ENCODE measurements around the gene RABL6. TPM values are rescaled to one million over a fixed set of nuclear protein-coding genes. Genes with fewer than 3 reads are reported as not detected.
A peak's percentile ranks its signal among the peaks of the same experiment; 100 is the strongest.
"Not testable (repeated sequence)": the region's sequence is repeated elsewhere in the genome, so short reads cannot be mapped to it uniquely, and the experiment has no call there.

The RABL6 gene
- total RNA-seq, 2 experiments from 2014 or later: 96.0 to 96.2 TPM

- H3K27ac Mint-ChIP-seq; H3K9me3 Mint-ChIP-seq; H3K36me3 Mint-ChIP-seq (ENCODE audit: low read depth); POLR2A ChIA-PET; H3K4me3 Mint-ChIP-seq; DNase-seq: not testable (repeated sequence)
- H3K27me3 Mint-ChIP-seq: peaks cover 19% of the 10 kb centered on the region
- peaks cover 29% of the 10 kb centered on the region for H3K4me1 Mint-ChIP-seq
- CTCF ChIA-PET: interaction anchor here (0.7 to 8.6 kb wide), 2 partner anchors 10 to 232 kb away, joined by 3 to 46 read pairs; no protein-coding TSS in a partner anchor
Observed at GRCh38 chr9:136803009-136803550, 4.7 kb upstream of the RABL6 start.

GRCh38 chr9:136803551-136804508, 3.9 kb upstream of the RABL6 start:
- no peak for DNase-seq
- POLR2A ChIA-PET: interaction anchor here (1.9 kb wide), 1 partner anchor 437 kb away, joined by 4 read pairs; the partner anchor contains the start of gene TUBB4B
- no peak overlapping the region for H3K4me3 Mint-ChIP-seq

GRCh38 chr9:136804509-136805206, 3.1 kb upstream of the RABL6 start:
- Mint-ChIP-seq H3K27ac (no peak overlapping the region), H3K4me3 (no peak overlapping the region), H3K4me1 (peaks cover 39% of the 10 kb centered on the region), H3K36me3 (ENCODE audit: low read depth) (peaks cover 8% of the 10 kb centered on the region), H3K27me3 (peaks cover 19% of the 10 kb centered on the region), H3K9me3 (no peaks in the 10 kb centered on the region)
- POLR2A ChIA-PET: interaction anchor here (1.9 kb wide), 1 partner anchor 436 kb away, joined by 4 read pairs; the partner anchor contains the start of gene TUBB4B
- CTCF ChIA-PET: interaction anchor here (1.2 to 8.6 kb wide), 2 partner anchors 12 to 14 kb away, joined by 4 to 46 read pairs; partner anchors contain the start of gene TMEM141
- DNase-seq: no peak

More at GRCh38 chr9:136803551-136804508, 3.9 kb upstream of the RABL6 start:
- H3K27me3 Mint-ChIP-seq: peaks cover 19% of the 10 kb centered on the region
- H3K9me3 Mint-ChIP-seq: no peaks in the 10 kb centered on the region
- peaks cover 3% of the 10 kb centered on the region for H3K36me3 Mint-ChIP-seq (ENCODE audit: low read depth)
- H3K4me1 Mint-ChIP-seq: peaks cover 31% of the 10 kb centered on the region
- no peak overlapping the region for H3K27ac Mint-ChIP-seq
- CTCF ChIA-PET: interaction anchor here (8.6 kb wide), 1 partner anchor 11 kb away, joined by 46 read pairs; no protein-coding TSS in a partner anchor

DNA sequence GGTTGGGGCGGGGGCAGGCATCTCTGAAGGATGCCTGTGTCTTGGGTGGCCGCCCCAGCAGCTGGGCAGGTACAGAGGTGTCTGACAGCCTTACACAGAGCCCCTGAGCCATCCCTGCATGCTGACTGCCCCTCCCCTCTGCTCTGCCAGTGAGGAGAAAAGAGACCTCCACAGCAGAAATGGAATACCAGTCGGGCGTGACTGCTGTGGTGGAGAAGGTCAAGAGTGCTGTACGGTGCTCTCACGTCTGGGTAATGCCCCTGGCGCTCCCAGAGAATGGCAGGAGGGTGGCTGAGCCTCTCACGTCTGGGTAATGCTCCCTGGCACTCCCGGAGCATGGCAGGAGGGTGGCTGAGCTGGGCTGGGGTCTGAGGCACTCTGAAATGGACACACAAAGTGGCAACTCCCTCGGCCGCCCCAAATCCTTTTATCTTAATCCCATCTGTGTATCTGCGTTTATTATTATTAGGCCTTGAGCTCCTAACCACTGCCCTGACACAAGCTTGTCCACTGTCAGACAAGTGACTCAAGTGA, 2.5 kb upstream of the RABL6 start:
- H3K27ac Mint-ChIP-seq: no peak overlapping the region
- no peak overlapping the region for H3K4me3 Mint-ChIP-seq
- ChIA-PET CTCF (interaction anchor here (1.2 to 8.6 kb wide), 4 partner anchors 12 to 230 kb away, joined by 4 to 46 read pairs (median 24); partner anchors contain the start of genes AJM1 and TMEM141), POLR2A (interaction anchor here (1.9 to 3.7 kb wide), 2 partner anchors 14 to 436 kb away, joined by 4 to 18 read pairs; partner anchors contain the start of genes TMEM141 and TUBB4B)
- DNase-seq: no peak
- peaks cover 14% of the 10 kb centered on the region for H3K36me3 Mint-ChIP-seq (ENCODE audit: low read depth)
- peaks cover 41% of the 10 kb centered on the region for H3K4me1 Mint-ChIP-seq
- no peaks in the 10 kb centered on the region for H3K9me3 Mint-ChIP-seq
- peaks cover 17% of the 10 kb centered on the region for H3K27me3 Mint-ChIP-seq

GRCh38 chr9:136806067-136806466, 1.7 kb upstream of the RABL6 start:
- H3K9me3 Mint-ChIP-seq: no peaks in the 10 kb centered on the region
- peaks cover 11% of the 10 kb centered on the region for H3K27me3 Mint-ChIP-seq
- H3K4me3 Mint-ChIP-seq: peak overlapping the region; percentile 87
- no peak for DNase-seq
- peaks cover 37% of the 10 kb centered on the region for H3K4me1 Mint-ChIP-seq
- POLR2A ChIA-PET: interaction anchor here (1.2 to 3.7 kb wide), 5 partner anchors 8 to 229 kb away, joined by 7 to 18 read pairs (median 11); partner anchors contain the start of genes AJM1 and TMEM141
- CTCF ChIA-PET: interaction anchor here (1.2 to 8.6 kb wide), 4 partner anchors 13 to 229 kb away, joined by 4 to 46 read pairs (median 24); partner anchors contain the start of genes AJM1 and TMEM141
- H3K27ac Mint-ChIP-seq: no peak overlapping the region
- H3K36me3 Mint-ChIP-seq (ENCODE audit: low read depth): peaks cover 19% of the 10 kb centered on the region

GRCh38 chr9:136806631-136807201, 1.0 kb upstream of the RABL6 start:
- DNase-seq: no peak
- ChIA-PET POLR2A (interaction anchor here (0.7 to 3.7 kb wide), 17 partner anchors 8 to 434 kb away, joined by 3 to 18 read pairs (median 5); partner anchors contain the start of genes AJM1, CLIC3, FUT7 and SAPCD2), CTCF (interaction anchor here (1.8 to 8.6 kb wide), 4 partner anchors 9 to 228 kb away, joined by 4 to 46 read pairs (median 24); partner anchors contain the start of gene AJM1)
- Mint-ChIP-seq H3K36me3 (ENCODE audit: low read depth) (peaks cover 20% of the 10 kb centered on the region), H3K9me3 (no peaks in the 10 kb centered on the region), H3K4me1 (peaks cover 35% of the 10 kb centered on the region), H3K27ac (peak overlapping the region; percentile 56), H3K27me3 (peaks cover 7% of the 10 kb centered on the region), H3K4me3 (peak overlapping the region; percentile 87)

DNA sequence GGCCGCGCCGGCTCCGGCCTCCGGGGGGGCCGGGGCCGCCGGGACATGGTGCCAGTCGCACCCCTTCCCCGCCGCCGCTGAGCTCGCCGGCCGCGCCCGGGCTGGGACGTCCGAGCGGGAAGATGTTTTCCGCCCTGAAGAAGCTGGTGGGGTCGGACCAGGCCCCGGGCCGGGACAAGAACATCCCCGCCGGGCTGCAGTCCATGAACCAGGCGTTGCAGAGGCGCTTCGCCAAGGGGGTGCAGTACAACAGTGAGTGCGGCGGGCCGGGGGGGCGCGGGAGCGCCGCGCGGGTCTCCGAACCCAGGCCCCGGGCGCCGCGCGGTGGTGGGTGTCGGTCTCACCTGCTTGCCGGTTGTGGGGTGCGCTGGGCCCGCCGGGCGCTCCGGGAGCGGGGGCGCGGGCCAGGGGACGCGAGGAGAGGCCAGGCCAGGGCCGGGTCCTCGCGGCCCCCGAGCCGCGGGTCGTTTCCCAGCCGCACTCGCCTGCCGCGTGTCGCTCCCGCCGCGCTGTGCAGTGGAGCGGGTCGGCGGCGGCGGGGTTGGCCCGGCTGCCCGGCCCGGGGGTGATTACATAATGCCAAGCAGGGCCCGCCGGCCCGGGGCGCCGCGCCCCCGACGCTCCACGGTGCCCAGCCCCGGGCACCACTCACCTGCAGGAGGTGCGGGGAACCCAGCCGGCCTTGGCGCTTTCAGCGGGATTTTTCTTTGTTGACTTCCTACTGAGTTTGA, 492 bp downstream of the RABL6 start:
- CTCF ChIA-PET: interaction anchor here (0.6 to 8.6 kb wide), 8 partner anchors 10 to 227 kb away, joined by 3 to 46 read pairs (median 4); partner anchors contain the start of gene AJM1
- Mint-ChIP-seq H3K36me3 (ENCODE audit: low read depth) (peaks cover 30% of the 10 kb centered on the region), H3K27ac (peak overlapping the region; percentile 74), H3K27me3 (no peaks in the 10 kb centered on the region), H3K4me1 (peaks cover 45% of the 10 kb centered on the region), H3K9me3 (no peaks in the 10 kb centered on the region), H3K4me3 (peak overlapping the region; percentile 78)
- POLR2A ChIA-PET: interaction anchor here (0.8 to 3.7 kb wide), 21 partner anchors 8 to 432 kb away, joined by 3 to 18 read pairs (median 5); partner anchors contain the start of genes AJM1, CCDC183, CLIC3 and FBXW5
- peak; percentile 48 for DNase-seq

DNA sequence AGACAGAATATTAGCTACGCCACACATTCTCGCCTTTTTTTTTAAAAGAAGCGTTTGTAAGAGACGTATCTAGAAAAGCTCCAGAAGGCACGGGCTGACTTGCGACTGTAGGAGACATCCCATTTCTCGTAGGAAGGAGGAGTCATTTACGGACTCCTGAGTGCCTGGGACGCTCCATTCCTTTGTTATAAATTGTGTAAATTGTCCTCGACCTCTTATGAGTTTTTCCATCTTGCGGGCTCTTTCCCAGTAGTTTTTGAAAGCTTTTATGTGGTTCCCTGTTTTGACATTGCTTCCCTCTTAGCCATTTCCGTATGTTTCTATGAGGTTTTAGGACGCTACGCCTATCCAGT, 1.0 kb downstream of the RABL6 start:
- Mint-ChIP-seq H3K27me3 (no peaks in the 10 kb centered on the region), H3K4me1 (peaks cover 50% of the 10 kb centered on the region), H3K27ac (peak overlapping the region; percentile 74), H3K9me3 (no peaks in the 10 kb centered on the region), H3K36me3 (ENCODE audit: low read depth) (peaks cover 35% of the 10 kb centered on the region), H3K4me3 (peak overlapping the region; percentile 66)
- no peak for DNase-seq
- CTCF ChIA-PET: interaction anchor here (0.5 to 8.6 kb wide), 7 partner anchors 11 to 226 kb away, joined by 3 to 46 read pairs (median 4); partner anchors contain the start of gene AJM1
- POLR2A ChIA-PET: interaction anchor here (1.0 to 3.7 kb wide), 6 partner anchors 9 to 94 kb away, joined by 3 to 18 read pairs (median 8); partner anchors contain the start of genes AJM1 and TMEM141

- H3K4me1 Mint-ChIP-seq: peaks cover 43% of the 10 kb centered on the region
- ChIA-PET POLR2A (no interaction called here), CTCF (interaction anchor here (1.4 to 2.4 kb wide), 3 partner anchors 22 to 28 kb away, joined by 3 to 14 read pairs (median 4); partner anchors contain the start of gene AJM1)
- no peak overlapping the region for H3K27ac Mint-ChIP-seq
- H3K4me3 Mint-ChIP-seq: no peak overlapping the region
- H3K27me3 Mint-ChIP-seq: no peaks in the 10 kb centered on the region
- H3K9me3 Mint-ChIP-seq: no peaks in the 10 kb centered on the region
- DNase-seq: no peak
- peaks cover 46% of the 10 kb centered on the region for H3K36me3 Mint-ChIP-seq (ENCODE audit: low read depth)
Observed at GRCh38 chr9:136814725-136815421, 7.1 kb downstream of the RABL6 start.

DNA sequence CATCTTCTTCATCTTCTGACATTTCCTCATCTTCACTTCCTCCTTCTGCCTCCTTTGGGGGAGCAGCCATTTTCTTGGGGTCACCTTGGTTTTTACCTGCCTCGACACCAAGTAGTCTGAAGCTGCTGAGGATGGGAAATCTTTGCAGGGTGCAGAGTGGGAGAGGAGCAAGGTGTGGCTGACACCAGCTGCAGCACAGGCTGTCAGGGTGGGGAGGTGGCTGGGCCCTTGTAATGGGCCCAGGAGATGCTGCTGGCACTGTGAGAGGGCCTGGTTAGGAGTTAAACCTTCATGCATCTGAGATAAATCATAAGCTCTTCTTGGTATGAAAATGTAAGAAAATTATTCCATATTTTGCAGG, 7.7 kb downstream of the RABL6 start:
- POLR2A ChIA-PET: no interaction called here
- H3K27ac Mint-ChIP-seq: no peak overlapping the region
- CTCF ChIA-PET: interaction anchor here (1.4 to 2.4 kb wide), 2 partner anchors 23 to 27 kb away, joined by 4 to 14 read pairs; partner anchors contain the start of gene AJM1

More for the DNA sequence above, 7.7 kb downstream of the RABL6 start:
- no peak overlapping the region for H3K4me3 Mint-ChIP-seq
- H3K4me1 Mint-ChIP-seq: peaks cover 40% of the 10 kb centered on the region
- DNase-seq: no peak
- no peaks in the 10 kb centered on the region for H3K9me3 Mint-ChIP-seq
- H3K27me3 Mint-ChIP-seq: no peaks in the 10 kb centered on the region
- H3K36me3 Mint-ChIP-seq (ENCODE audit: low read depth): peaks cover 43% of the 10 kb centered on the region

All from activated CD4-positive, alpha-beta memory T cell treated with anti-CD3 and anti-CD28 coated beads, Interleukin-2, amount 10 ng/mL, durations not matched to agents 7 days and 5 days (primary cell).